ENCODE results near the gene ODAD2. TPM values are rescaled to one million over a fixed set of nuclear protein-coding genes. Genes with fewer than 3 reads are reported as not detected.

The ODAD2 gene
- total RNA-seq, 1 experiment from 2014 or later = 1.8 TPM

DNA sequence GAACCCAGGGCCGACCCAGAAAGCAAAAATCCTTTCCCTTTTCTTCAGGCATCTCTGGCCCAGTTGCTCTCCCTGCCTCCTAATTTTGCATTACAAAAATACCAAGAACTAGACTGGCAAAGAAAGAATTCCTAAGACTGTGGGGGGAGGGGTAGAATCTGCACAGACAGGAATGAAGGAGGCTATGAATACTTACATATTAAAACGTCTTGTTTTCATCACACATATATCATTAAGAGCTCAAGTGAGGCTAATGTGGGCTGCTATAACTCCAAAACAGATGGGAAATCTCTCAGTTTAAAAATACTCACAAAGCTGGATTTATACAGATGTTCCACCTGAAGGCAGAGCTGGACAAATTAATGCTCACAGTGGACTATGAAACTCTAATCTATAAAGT is 224.0 kb downstream of the ODAD2 start:
- DNase-seq (ENCODE audit: low spot score) = no peak

DNA sequence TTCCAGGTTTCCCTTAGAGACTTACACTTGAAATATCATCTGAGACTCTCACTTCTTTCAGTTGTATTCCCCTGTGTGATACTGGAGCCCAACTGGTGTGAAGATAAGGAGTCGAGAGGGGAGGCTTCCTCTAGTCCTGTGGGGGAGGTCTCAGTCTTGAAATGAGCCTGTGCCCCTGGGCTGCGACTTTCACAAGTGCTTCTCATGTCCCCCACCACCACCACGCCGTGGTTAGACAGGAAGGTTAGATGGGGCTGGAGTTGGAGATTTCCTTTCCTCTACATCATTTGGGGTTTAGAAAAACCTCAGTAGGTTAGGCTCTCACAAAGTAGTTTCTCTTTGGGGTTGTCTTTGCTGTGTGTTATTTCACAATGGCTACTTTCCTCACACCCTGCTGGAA is 227.6 kb downstream of the ODAD2 start:
- DNase-seq (ENCODE audit: low spot score) = no peak

GRCh38 chr10:27770181-27770580 is 228.7 kb downstream of the ODAD2 start:
- no peak for DNase-seq (ENCODE audit: low spot score)

Data from H4 (cell line).